ENCODE results near the gene DNAH14.
A peak's percentile ranks its signal among the peaks of the same experiment; 100 is the strongest.

- TF ChIP-seq, protein P1, sequence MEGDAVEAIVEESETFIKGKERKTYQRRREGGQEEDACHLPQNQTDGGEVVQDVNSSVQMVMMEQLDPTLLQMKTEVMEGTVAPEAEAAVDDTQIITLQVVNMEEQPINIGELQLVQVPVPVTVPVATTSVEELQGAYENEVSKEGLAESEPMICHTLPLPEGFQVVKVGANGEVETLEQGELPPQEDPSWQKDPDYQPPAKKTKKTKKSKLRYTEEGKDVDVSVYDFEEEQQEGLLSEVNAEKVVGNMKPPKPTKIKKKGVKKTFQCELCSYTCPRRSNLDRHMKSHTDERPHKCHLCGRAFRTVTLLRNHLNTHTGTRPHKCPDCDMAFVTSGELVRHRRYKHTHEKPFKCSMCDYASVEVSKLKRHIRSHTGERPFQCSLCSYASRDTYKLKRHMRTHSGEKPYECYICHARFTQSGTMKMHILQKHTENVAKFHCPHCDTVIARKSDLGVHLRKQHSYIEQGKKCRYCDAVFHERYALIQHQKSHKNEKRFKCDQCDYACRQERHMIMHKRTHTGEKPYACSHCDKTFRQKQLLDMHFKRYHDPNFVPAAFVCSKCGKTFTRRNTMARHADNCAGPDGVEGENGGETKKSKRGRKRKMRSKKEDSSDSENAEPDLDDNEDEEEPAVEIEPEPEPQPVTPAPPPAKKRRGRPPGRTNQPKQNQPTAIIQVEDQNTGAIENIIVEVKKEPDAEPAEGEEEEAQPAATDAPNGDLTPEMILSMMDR (optimal IDR thresholded peaks at IDR 0.05 in 1 of 3, IDR thresholded peaks at IDR 0.05 in 1 of 3, conservative IDR thresholded peaks at IDR 0.05 in 1 of 3; ENCODE audit: extremely low read depth in 1 of 3, insufficient read depth in 2 of 3, low read length in 3 of 3) = peak; percentile 75 to 92 (median 85)
- no peak for TF ChIP-seq EZH2 (IDR thresholded peaks at IDR 0.05; ENCODE audit: low read length)
Measured at GRCh38 chr1:225318706-225319575, 389.5 kb downstream of the DNAH14 start.
